Activated CD8-positive, alpha-beta T cell treated with anti-CD3 and anti-CD28 coated beads, Interleukin-2, amount 10 ng/mL, durations not matched to agents 7 days and 5 days (primary cell): ENCODE results near the gene C2CD2. TPM values are rescaled to one million over a fixed set of nuclear protein-coding genes. Genes with fewer than 3 reads are reported as not detected.

Experiments
- ATAC-seq: fragments of 150-1000 bp; cut with Tn5 transposase; one replicate; pipeline ENCODE4 v1.10.0; 2021; ENCODE audit warnings: moderate library complexity
- CTCF ChIA-PET: fragments of 350-600 bp; sonication (Branson Sonifier 250); formaldehyde crosslinking; loops from one replicate; lab custom pipeline; 2021; ENCODE audit warnings: antibody characterized with exemption; lab: Charles Lee
- POLR2A ChIA-PET: fragments of 350-600 bp; sonication (Branson Sonifier 250); formaldehyde crosslinking; loops from one replicate; lab custom pipeline; 2021; ENCODE audit warnings: antibody characterized with exemption; lab: Charles Lee
- DNase-seq: peaks from one replicate; pipeline ENCODE4 v3.0.0-alpha.2; 2020
- H3K27ac Mint-ChIP-seq: one replicate; pipeline ENCODE4 v1.8.0; 2021; ENCODE audit warnings: mild to moderate bottlenecking, mixed read lengths
- H3K27me3 Mint-ChIP-seq: one replicate; pipeline ENCODE4 v1.8.0; 2021; ENCODE audit warnings: low read depth, mixed read lengths
- H3K36me3 Mint-ChIP-seq: one replicate; pipeline ENCODE4 v1.8.0; 2021; ENCODE audit warnings: low read depth, mixed read lengths
- H3K4me1 Mint-ChIP-seq: one replicate; pipeline ENCODE4 v1.8.0; 2021; ENCODE audit warnings: low read depth, mixed read lengths
- H3K4me3 Mint-ChIP-seq: one replicate; pipeline ENCODE4 v1.8.0; 2021; ENCODE audit warnings: mild to moderate bottlenecking, mixed read lengths
- H3K9me3 Mint-ChIP-seq: one replicate; pipeline ENCODE4 v1.8.0; 2022; ENCODE audit warnings: mixed read lengths; ENCODE audit not compliant: insufficient read depth
- total RNA-seq, 2 experiments: library from RNA; stranded (reverse); gene quantifications; one replicate each; pipeline ENCODE4 v1.2.3, GENCODE V29; 2021

Gene C2CD2
- total RNA-seq, 2 experiments from 2014 or later: 5.5 to 5.6 TPM

DNA sequence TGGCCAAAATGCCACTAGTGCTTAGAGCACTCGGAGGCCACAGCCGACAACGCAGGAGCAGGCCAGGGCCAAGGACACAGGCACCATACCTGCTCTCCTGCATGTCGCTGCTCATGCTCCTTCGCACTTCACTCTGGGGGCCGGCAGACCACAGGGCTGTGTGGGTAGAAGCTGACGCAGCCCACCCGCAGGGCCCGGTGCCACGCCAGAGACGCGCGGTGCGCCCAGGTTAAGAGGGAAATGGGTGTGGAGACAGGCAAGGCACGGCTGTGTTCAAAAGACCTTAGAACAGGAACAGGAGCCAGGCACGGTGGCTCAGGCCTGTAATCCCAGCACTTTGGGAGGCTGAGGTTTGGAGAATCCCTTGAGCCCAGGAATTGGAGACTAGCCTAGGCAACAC, 61.1 kb downstream of the C2CD2 start:
- ATAC-seq: no peak
- POLR2A ChIA-PET: no interaction called here
- Mint-ChIP-seq H3K4me1 (peaks cover 22% of the 10 kb centered on the region), H3K27me3 (no peaks in the 10 kb centered on the region), H3K27ac (no peak overlapping the region), H3K36me3 (no peaks in the 10 kb centered on the region), H3K9me3 (no peaks in the 10 kb centered on the region), H3K4me3 (no peak overlapping the region)
- no peak for DNase-seq
- CTCF ChIA-PET: no interaction called here

DNA sequence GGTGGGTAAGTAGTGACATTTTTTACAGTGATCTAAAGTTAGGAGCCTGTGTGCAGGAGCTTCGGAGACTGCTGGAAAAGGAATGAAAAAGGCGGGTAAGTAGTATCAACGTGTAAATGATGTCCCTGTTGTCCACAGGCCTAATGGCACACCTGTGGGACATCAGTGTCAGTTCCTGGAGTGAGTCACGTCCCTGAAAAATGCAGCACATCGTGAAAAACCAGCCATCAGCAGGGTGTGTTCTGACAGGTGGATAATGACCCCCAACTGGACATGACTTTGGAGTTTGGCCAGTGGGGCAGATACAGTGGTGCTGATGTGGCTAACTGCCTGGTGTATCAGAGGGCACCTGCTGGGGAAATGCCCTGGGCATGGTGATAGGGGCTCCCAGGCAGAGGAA, 62.7 kb downstream of the C2CD2 start:
- ATAC-seq: no peak
- no peak for DNase-seq
- ChIA-PET POLR2A (no interaction called here), CTCF (no interaction called here)
- Mint-ChIP-seq H3K4me3 (no peak overlapping the region), H3K9me3 (no peaks in the 10 kb centered on the region), H3K36me3 (no peaks in the 10 kb centered on the region), H3K4me1 (peaks cover 10% of the 10 kb centered on the region), H3K27ac (no peak overlapping the region), H3K27me3 (no peaks in the 10 kb centered on the region)

DNA sequence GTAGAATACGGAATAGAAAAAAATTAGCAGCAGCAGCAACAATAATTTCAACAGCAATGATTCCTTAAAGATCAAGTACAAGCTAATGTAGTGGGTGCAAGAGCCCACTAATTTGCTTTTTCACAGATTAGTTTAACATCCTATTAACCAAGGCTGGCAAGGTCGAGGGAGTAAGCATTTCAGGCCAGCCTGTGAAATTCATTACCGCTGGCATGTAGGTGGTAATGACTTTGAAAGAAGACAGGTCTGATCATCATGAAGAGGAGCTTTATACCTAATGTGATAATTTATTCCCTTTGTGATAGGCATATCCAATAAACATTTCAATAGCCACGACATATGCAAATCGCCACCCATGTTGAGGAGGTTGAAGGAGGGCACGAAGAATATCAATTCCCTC, 63.5 kb downstream of the C2CD2 start:
- ATAC-seq: no peak
- H3K27ac Mint-ChIP-seq: no peak overlapping the region
- ChIA-PET CTCF (no interaction called here), POLR2A (no interaction called here)
- H3K9me3 Mint-ChIP-seq: no peaks in the 10 kb centered on the region
- H3K4me1 Mint-ChIP-seq: peaks cover 3% of the 10 kb centered on the region
- H3K4me3 Mint-ChIP-seq: no peak overlapping the region
- H3K27me3 Mint-ChIP-seq: no peaks in the 10 kb centered on the region
- H3K36me3 Mint-ChIP-seq: no peaks in the 10 kb centered on the region
- DNase-seq: no peak

GRCh38 chr21:41888749-41889376, 65.0 kb downstream of the C2CD2 start:
- H3K27ac Mint-ChIP-seq: no peak overlapping the region
- CTCF ChIA-PET: interaction anchor here (0.7 kb wide), 1 partner anchor 9 kb away, joined by 3 read pairs; no protein-coding TSS in a partner anchor
- no peaks in the 10 kb centered on the region for H3K36me3 Mint-ChIP-seq
- H3K4me3 Mint-ChIP-seq: no peak overlapping the region
- no peaks in the 10 kb centered on the region for H3K4me1 Mint-ChIP-seq
- H3K9me3 Mint-ChIP-seq: no peaks in the 10 kb centered on the region
- POLR2A ChIA-PET: no interaction called here
- no peak for DNase-seq
- no peaks in the 10 kb centered on the region for H3K27me3 Mint-ChIP-seq
- ATAC-seq: no peak

GRCh38 chr21:41887667-41888066, 66.2 kb downstream of the C2CD2 start:
- ChIA-PET POLR2A (no interaction called here), CTCF (no interaction called here)
- no peaks in the 10 kb centered on the region for H3K27me3 Mint-ChIP-seq
- no peak for DNase-seq
- no peak overlapping the region for H3K4me3 Mint-ChIP-seq
- no peaks in the 10 kb centered on the region for H3K9me3 Mint-ChIP-seq
- no peak overlapping the region for H3K27ac Mint-ChIP-seq
- no peak for ATAC-seq
- no peaks in the 10 kb centered on the region for H3K36me3 Mint-ChIP-seq
- no peaks in the 10 kb centered on the region for H3K4me1 Mint-ChIP-seq

DNA sequence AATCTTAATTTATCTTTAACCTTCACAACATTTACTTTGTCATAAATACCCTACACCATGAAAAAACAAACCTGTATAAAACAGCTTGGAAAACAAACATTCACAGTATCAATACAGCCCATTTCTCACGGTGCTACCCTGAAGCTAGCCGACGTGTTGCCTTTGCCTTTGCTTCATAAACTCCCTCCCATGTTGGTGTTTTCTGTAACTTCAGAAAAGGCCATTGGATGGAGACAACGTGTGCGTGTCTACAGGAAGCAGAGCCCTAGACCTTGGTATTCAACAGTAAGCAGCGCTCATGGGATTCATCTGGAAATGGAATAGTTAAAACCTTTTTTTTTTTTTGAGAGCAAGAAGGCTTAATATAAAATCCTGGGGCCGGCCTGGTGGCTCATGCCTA, 67.5 kb downstream of the C2CD2 start:
- Mint-ChIP-seq H3K27ac (no peak overlapping the region), H3K36me3 (no peaks in the 10 kb centered on the region), H3K9me3 (no peaks in the 10 kb centered on the region), H3K4me1 (no peaks in the 10 kb centered on the region), H3K27me3 (no peaks in the 10 kb centered on the region), H3K4me3 (no peak overlapping the region)
- ChIA-PET CTCF (interaction anchor here (1.0 to 1.2 kb wide), 3 partner anchors 10 to 222 kb away, joined by 3 to 5 read pairs (median 4); no protein-coding TSS in a partner anchor), POLR2A (interaction anchor here (0.9 kb wide), 1 partner anchor 176 kb away, joined by 3 read pairs; no protein-coding TSS in a partner anchor)
- no peak for DNase-seq
- ATAC-seq: no peak

DNA sequence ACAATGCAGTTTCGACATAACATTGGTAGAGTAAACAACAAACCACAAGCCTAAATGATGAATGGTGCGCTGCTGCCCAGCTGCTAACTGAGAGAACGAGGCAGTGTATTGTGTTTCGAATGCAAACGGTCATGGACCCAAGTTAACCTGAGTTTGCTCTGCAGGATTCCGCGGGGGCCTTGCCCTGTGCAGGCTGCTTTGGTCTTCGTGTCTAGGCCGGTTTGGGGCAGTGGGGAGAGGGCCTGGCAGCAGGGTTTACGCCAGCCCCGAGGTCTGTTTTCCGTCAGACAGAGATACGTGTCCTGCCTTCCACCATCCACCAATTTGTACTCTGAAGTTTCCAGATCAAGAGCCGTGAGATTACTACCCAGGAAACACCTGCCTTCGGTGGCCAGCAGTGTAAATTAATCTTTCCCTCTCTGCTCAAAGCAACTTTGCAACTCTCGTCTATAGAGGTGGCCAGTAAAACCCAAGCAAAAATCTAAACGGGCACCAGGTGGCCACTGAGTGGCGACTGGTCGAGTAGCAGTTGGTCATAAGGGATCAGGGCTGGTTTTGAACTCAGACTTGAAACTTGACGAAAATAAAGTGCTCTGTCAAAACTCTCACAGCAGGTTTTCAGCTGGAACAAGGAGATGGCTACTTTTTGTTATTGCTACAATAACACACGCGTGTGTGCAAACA, 68.3 kb downstream of the C2CD2 start:
- peaks cover 2% of the 10 kb centered on the region for H3K4me1 Mint-ChIP-seq

GRCh38 chr21:41884501-41885030, 69.3 kb downstream of the C2CD2 start:
- Mint-ChIP-seq H3K4me3 (no peak overlapping the region), H3K27ac (no peak overlapping the region), H3K36me3 (no peaks in the 10 kb centered on the region), H3K4me1 (peaks cover 6% of the 10 kb centered on the region), H3K9me3 (no peaks in the 10 kb centered on the region), H3K27me3 (no peaks in the 10 kb centered on the region)
- DNase-seq (no peak), ATAC-seq (no peak)
- ChIA-PET POLR2A (interaction anchor here (0.9 kb wide), 1 partner anchor 40 kb away, joined by 3 read pairs; no protein-coding TSS in a partner anchor), CTCF (interaction anchor here (1.4 to 1.9 kb wide), 2 partner anchors 11 to 233 kb away, joined by 4 to 5 read pairs; no protein-coding TSS in a partner anchor)

More for the DNA sequence above, 68.3 kb downstream of the C2CD2 start:
- no peak overlapping the region for H3K27ac Mint-ChIP-seq
- POLR2A ChIA-PET: interaction anchor here (0.8 kb wide), 1 partner anchor 10 kb away, joined by 5 read pairs; no protein-coding TSS in a partner anchor
- ATAC-seq (no peak), DNase-seq (no peak)
- no peak overlapping the region for H3K4me3 Mint-ChIP-seq
- no peaks in the 10 kb centered on the region for H3K27me3 Mint-ChIP-seq
- H3K36me3 Mint-ChIP-seq: no peaks in the 10 kb centered on the region
- CTCF ChIA-PET: interaction anchor here (1.0 to 1.2 kb wide), 3 partner anchors 10 to 223 kb away, joined by 3 to 5 read pairs (median 4); no protein-coding TSS in a partner anchor
- H3K9me3 Mint-ChIP-seq: no peaks in the 10 kb centered on the region

DNA sequence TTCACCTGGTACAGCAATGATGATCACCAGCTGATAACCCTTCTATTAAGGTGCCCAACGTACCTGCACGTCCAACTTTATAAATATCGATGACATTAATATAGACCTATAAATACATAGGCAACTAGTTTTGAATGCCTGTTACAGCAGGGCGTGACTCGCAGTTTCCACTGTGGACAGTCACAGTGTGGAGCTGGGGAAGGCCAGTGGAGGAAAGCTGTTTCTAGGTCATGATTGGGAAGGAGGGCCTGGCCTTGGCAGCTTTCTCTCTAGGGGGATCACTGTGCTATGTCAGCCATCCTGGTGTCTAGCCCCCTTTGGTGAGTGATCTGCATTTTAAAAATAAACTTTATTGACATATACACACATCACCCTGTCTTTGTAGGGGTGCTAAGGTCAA, 70.2 kb downstream of the C2CD2 start:
- POLR2A ChIA-PET: interaction anchor here (0.9 kb wide), 1 partner anchor 41 kb away, joined by 3 read pairs; no protein-coding TSS in a partner anchor
- ATAC-seq: no peak
- Mint-ChIP-seq H3K27me3 (no peaks in the 10 kb centered on the region), H3K4me1 (peaks cover 6% of the 10 kb centered on the region), H3K9me3 (no peaks in the 10 kb centered on the region), H3K36me3 (no peaks in the 10 kb centered on the region), H3K27ac (no peak overlapping the region), H3K4me3 (no peak overlapping the region)
- CTCF ChIA-PET: interaction anchor here (1.4 to 1.9 kb wide), 2 partner anchors 12 to 234 kb away, joined by 4 to 5 read pairs; no protein-coding TSS in a partner anchor
- DNase-seq: no peak

DNA sequence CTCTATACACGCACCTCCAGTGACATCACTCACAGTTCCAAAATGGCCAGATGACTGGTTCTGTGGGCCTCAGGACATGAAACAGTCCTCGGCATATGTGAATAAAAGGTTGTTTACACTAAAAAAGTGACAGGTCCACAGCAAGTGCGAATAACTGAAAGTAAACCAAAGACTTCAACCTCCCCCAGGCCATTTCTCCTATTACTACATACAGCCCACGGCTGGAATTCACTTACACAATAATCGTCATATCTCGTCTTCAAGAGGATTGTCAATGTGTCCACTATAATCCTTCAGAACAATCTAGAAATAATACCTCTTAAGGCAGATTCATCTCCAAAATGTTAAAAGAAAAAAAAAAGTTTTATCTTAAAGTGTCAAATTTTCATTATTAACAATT, 72.8 kb downstream of the C2CD2 start:
- Mint-ChIP-seq H3K4me3 (no peak overlapping the region), H3K27ac (no peak overlapping the region), H3K4me1 (peaks cover 23% of the 10 kb centered on the region), H3K36me3 (no peaks in the 10 kb centered on the region), H3K27me3 (no peaks in the 10 kb centered on the region), H3K9me3 (no peaks in the 10 kb centered on the region)
- ChIA-PET POLR2A (no interaction called here), CTCF (interaction anchor here (0.8 to 1.7 kb wide), 2 partner anchors 13 to 14 kb away, joined by 4 to 5 read pairs; no protein-coding TSS in a partner anchor)
- ATAC-seq (no peak), DNase-seq (no peak)

- no peak for ATAC-seq
- H3K9me3 Mint-ChIP-seq: no peaks in the 10 kb centered on the region
- peak overlapping the region; percentile 86 for H3K4me3 Mint-ChIP-seq
- H3K36me3 Mint-ChIP-seq: no peaks in the 10 kb centered on the region
- ChIA-PET POLR2A (interaction anchor here (0.7 to 1.5 kb wide), 3 partner anchors 14 to 19 kb away, joined by 3 to 6 read pairs (median 3); no protein-coding TSS in a partner anchor), CTCF (interaction anchor here (0.7 to 1.9 kb wide), 8 partner anchors 8 to 237 kb away, joined by 3 to 7 read pairs (median 4); no protein-coding TSS in a partner anchor)
- DNase-seq: no peak
- H3K4me1 Mint-ChIP-seq: peaks cover 23% of the 10 kb centered on the region
- H3K27me3 Mint-ChIP-seq: no peaks in the 10 kb centered on the region
- no peak overlapping the region for H3K27ac Mint-ChIP-seq
These were observed 73.7 kb downstream of the C2CD2 start for GRCh38 chr21:41880153-41880552.
